Measurements from ENCODE around the gene MICA.

MICA gene

GRCh38 chr6:31357886-31358285 lies 45.5 kb upstream of the MICA start:
- DNase-seq (ENCODE audit: insufficient read length, low spot score), result no peak
- TF ChIP-seq CTCF (IDR thresholded peaks at IDR 0.05; ENCODE audit: insufficient read depth, missing control alignments), result no peak
- no peak for FAIRE-seq

GRCh38 chr6:31358302-31358701 lies 45.1 kb upstream of the MICA start:
- DNase-seq (ENCODE audit: insufficient read length, low spot score), result no peak
- no peak for FAIRE-seq
- TF ChIP-seq CTCF (IDR thresholded peaks at IDR 0.05; ENCODE audit: insufficient read depth, missing control alignments), result no peak

GRCh38 chr6:31359581-31359980 lies 43.8 kb upstream of the MICA start:
- TF ChIP-seq CTCF (IDR thresholded peaks at IDR 0.05; ENCODE audit: insufficient read depth, missing control alignments), result no peak
- DNase-seq (ENCODE audit: insufficient read length, low spot score), result no peak
- no peak for FAIRE-seq

- no peak for DNase-seq (ENCODE audit: insufficient read length, low spot score)
- no peak for FAIRE-seq
- no peak for TF ChIP-seq CTCF (IDR thresholded peaks at IDR 0.05; ENCODE audit: insufficient read depth, missing control alignments)
These were observed 40.6 kb upstream of the MICA start for GRCh38 chr6:31362751-31363150.

- FAIRE-seq, result no peak
- no peak for DNase-seq (ENCODE audit: insufficient read length, low spot score)
- TF ChIP-seq CTCF (IDR thresholded peaks at IDR 0.05; ENCODE audit: insufficient read depth, missing control alignments), result no peak
These were observed 39.6 kb upstream of the MICA start for GRCh38 chr6:31363811-31364210.

GRCh38 chr6:31365864-31366263 lies 37.5 kb upstream of the MICA start:
- DNase-seq (ENCODE audit: insufficient read length, low spot score) (no peak), FAIRE-seq (no peak)
- no peak for TF ChIP-seq CTCF (IDR thresholded peaks at IDR 0.05; ENCODE audit: insufficient read depth, missing control alignments)

GRCh38 chr6:31366693-31367470 lies 36.5 kb upstream of the MICA start:
- DNase-seq (ENCODE audit: insufficient read length, low spot score), result peak; percentile 63
- no peak for FAIRE-seq
- peak; percentile 91 for TF ChIP-seq CTCF (IDR thresholded peaks at IDR 0.05; ENCODE audit: insufficient read depth, missing control alignments)

Measured in D721Med (cell line).